GM13976 (cell line): ENCODE measurements around the gene LMF2.
A peak's percentile ranks its signal among the peaks of the same experiment; 100 is the strongest.

Source experiments
- DNase-seq: peaks from one replicate; pipeline ENCODE4 v3.0.0; 2012; ENCODE audit warnings: low spot score
- CTCF ChIP-seq: IDR thresholded peaks from 2 replicates; pipeline ENCODE4 v1.5.1; 2012; ENCODE audit warnings: borderline replicate concordance, mild to moderate bottlenecking; ENCODE audit not compliant: insufficient read depth; ENCODE audit errors: extremely low read depth, missing control alignments, control extremely low read depth
- in situ Hi-C: fragments of 300-500 bp; cut with MboI; formaldehyde crosslinking; loops from one replicate; pipeline ENCODE4 v1.12.0; 2022; ENCODE audit warnings: low sequenced_read_pairs, mixed read lengths, inconsistent platforms; ENCODE audit not compliant: unreplicated experiment

Gene LMF2

DNA sequence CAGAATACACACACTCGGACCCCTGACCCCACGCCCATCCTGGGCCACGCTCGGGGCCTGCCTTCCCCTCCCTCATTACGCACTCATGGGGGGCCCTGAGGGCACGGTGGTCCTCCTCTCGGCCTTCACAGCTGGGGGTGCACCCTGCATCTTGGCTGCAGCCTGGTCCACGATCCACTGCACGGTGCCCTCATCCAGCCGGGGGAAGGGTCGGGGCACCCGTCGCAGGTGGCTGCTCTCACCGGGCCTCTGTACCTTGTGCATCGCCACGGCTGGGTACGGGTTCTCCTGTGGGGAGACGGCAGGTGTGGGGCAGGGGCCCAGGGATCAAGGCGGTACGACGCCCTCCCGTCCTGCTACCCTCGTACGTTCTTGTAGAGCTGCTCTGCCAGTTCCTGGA is 43.1 kb downstream of the LMF2 start:
- DNase-seq: no peak
- no peak for TF ChIP-seq CTCF
- in situ Hi-C loops: no loop called here

- in situ Hi-C loops: no loop called here
- DNase-seq: no peak
- TF ChIP-seq CTCF: no peak
Observed at GRCh38 chr22:50463188-50463900, 44.2 kb downstream of the LMF2 start.

GRCh38 chr22:50461979-50462540 is 45.4 kb downstream of the LMF2 start:
- no peak for TF ChIP-seq CTCF
- DNase-seq: no peak

DNA sequence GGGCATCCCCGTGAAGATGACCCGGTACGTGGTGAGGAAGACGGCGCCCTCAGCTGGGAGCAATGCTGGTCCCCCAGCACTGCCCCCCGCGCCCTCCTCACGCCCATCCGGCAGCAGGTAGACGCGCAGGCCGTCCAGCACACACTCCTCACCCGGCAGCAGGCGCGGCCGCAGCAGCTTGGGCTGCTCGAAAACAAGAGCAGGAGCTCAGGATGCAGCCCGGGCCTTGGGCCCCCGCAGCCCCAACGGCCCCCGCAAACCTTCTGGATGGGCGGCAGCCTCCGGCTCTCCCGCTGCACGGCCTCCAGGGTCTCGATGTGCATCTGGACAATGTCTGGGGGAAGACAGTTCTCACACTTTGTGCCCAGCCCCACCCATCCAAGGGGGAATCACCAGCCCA is 46.0 kb downstream of the LMF2 start:
- DNase-seq: no peak
- in situ Hi-C loops: no loop called here
- TF ChIP-seq CTCF: no peak

More at GRCh38 chr22:50461979-50462540, 45.4 kb downstream of the LMF2 start:
- in situ Hi-C loops: no loop called here

GRCh38 chr22:50460938-50461337 is 46.6 kb downstream of the LMF2 start:
- DNase-seq: no peak
- TF ChIP-seq CTCF: no peak
- in situ Hi-C loops: no loop called here

DNA sequence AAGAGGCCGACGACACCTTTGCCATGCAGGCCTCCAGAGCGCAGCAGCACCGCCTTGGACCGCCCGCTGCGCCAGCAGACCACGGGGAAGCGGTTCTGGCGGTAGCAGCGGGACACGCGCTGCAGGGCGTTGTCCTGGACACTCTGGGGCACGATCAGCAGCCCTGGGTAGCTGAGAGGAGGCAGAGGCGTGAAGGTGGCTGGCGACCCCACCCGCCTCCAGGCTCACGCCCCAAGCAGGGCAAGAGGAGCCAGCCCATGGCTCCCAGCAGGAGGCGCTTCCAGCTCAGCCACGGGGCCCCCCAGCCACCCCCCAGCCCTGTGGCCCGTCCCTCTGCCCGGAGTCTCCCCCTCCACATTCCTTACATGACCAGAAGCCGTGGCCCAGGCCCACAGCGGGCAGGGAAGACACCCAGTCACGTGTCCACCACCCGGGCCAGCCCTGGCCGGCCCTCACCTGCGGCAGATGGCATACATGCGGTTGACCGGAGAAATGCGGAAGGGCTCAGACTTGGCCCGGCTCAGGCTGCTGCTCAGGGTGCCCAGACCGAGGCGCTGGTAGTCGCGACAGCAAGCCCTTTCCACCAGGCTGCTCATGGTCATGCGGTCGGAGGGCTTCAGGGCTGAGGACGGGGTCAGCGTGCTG is 47.9 kb downstream of the LMF2 start:
- TF ChIP-seq CTCF: peak; percentile 6
- in situ Hi-C loops: no loop called here
- DNase-seq: no peak
